Activated T-helper 1 cell treated with Interleukin-2 at 50 U/mL for 16 hours (primary cell): Measurements from ENCODE around the gene PINK1.

Experiments
- DNase-seq: peaks from one replicate; pipeline ENCODE4 v3.0.0-alpha.2; 2020; ENCODE audit warnings: low read depth

The PINK1 gene

GRCh38 chr1:20610970-20611369, 22.3 kb upstream of the PINK1 start:
- no peak for DNase-seq

GRCh38 chr1:20611652-20612051, 21.6 kb upstream of the PINK1 start:
- no peak for DNase-seq

- no peak for DNase-seq
Observed at GRCh38 chr1:20612221-20612746, 21.0 kb upstream of the PINK1 start.

- DNase-seq = no peak
Observed at GRCh38 chr1:20614131-20614579, 19.1 kb upstream of the PINK1 start.

- no peak for DNase-seq
Observed at GRCh38 chr1:20615946-20616846, 17.1 kb upstream of the PINK1 start.

- DNase-seq = no peak
Observed at GRCh38 chr1:20616847-20617487, 16.3 kb upstream of the PINK1 start.

- no peak for DNase-seq
Observed at GRCh38 chr1:20618550-20618949, 14.7 kb upstream of the PINK1 start.

- no peak for DNase-seq
Observed at GRCh38 chr1:20619999-20620398, 13.3 kb upstream of the PINK1 start.

- DNase-seq = no peak
Observed at GRCh38 chr1:20621012-20621411, 12.2 kb upstream of the PINK1 start.

GRCh38 chr1:20624709-20625108, 8.5 kb upstream of the PINK1 start:
- DNase-seq = no peak

- no peak for DNase-seq
Observed at GRCh38 chr1:20625176-20626097, 7.8 kb upstream of the PINK1 start.

- DNase-seq = no peak
Observed at GRCh38 chr1:20626098-20626427, 7.2 kb upstream of the PINK1 start.

GRCh38 chr1:20626524-20626923, 6.7 kb upstream of the PINK1 start:
- no peak for DNase-seq

GRCh38 chr1:20630729-20631128, 2.5 kb upstream of the PINK1 start:
- DNase-seq = no peak

- no peak for DNase-seq
Observed at GRCh38 chr1:20632386-20632785, 872 bp upstream of the PINK1 start.

- DNase-seq = no peak
Observed at GRCh38 chr1:20634065-20634593, 871 bp downstream of the PINK1 start.

GRCh38 chr1:20634594-20635084, 1.4 kb downstream of the PINK1 start:
- no peak for DNase-seq

- no peak for DNase-seq
Observed at GRCh38 chr1:20636785-20637347, 3.6 kb downstream of the PINK1 start.

- DNase-seq = no peak
Observed at GRCh38 chr1:20640183-20640597, 6.9 kb downstream of the PINK1 start.

GRCh38 chr1:20641975-20642374, 8.7 kb downstream of the PINK1 start:
- DNase-seq = no peak

GRCh38 chr1:20643080-20643479, 9.8 kb downstream of the PINK1 start:
- no peak for DNase-seq
